ENCODE measurements around the gene UCKL1. TPM values are rescaled to one million over a fixed set of nuclear protein-coding genes. Genes with fewer than 3 reads are reported as not detected.
"Not testable (repeated sequence)": the region's sequence is repeated elsewhere in the genome, so short reads cannot be mapped to it uniquely, and the experiment has no call there.

UCKL1 gene
- total and polyA plus RNA-seq, 3 donors from 2014 or later, result 35.0 to 78.0 (median 72.6) TPM

DNA sequence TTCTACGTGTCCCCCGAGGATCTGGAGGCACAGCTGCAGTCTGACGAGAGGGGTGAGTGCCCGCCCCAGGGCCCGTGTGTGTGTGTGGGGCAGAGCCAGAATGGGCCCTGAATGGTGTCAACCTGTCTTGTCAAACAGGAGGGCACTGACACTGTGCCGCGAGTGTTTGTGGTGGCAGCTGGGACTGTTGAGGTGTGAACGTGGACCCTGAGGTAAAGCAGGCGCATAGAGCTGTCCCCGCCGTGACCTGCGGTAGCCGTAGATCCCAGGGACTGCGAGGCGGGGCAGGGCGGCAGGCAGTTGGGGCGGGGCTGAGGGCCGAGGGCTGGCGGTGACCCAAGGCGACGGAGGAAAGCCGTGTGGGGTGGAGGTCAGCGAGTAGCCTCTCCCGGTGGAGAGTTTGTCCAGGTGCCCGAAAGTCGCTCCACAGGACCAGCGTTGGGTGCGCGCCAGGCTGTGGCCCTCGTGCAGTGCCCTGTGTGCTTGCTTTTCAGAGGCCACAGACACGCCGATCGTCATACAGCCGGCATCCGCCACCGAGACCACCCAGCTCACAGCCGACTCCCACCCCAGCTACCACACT, 25.2 kb downstream of the UCKL1 start:
- Histone ChIP-seq H3K4me3 (no peak overlapping the region), H3K9me3 (no peaks in the 10 kb centered on the region), H3K27me3 (no peaks in the 10 kb centered on the region), H3K27ac (no peak overlapping the region), H3K4me1 (peaks cover 11% of the 10 kb centered on the region), H3K36me3 (ENCODE audit: low read depth, missing control alignments) (no peaks in the 10 kb centered on the region)
- DNase-seq, result no peak
- intact Hi-C loops (cut with DNase I; ENCODE audit: low total_unique reads), result no loop called here
- WGBS, 2 donors, result 91 to 92% methylated on average over 32 to 37 of the region's 37 CpGs
- TF ChIP-seq POLR2A (IDR thresholded peaks at IDR 0.05), result no peak
- TF ChIP-seq, protein P1, sequence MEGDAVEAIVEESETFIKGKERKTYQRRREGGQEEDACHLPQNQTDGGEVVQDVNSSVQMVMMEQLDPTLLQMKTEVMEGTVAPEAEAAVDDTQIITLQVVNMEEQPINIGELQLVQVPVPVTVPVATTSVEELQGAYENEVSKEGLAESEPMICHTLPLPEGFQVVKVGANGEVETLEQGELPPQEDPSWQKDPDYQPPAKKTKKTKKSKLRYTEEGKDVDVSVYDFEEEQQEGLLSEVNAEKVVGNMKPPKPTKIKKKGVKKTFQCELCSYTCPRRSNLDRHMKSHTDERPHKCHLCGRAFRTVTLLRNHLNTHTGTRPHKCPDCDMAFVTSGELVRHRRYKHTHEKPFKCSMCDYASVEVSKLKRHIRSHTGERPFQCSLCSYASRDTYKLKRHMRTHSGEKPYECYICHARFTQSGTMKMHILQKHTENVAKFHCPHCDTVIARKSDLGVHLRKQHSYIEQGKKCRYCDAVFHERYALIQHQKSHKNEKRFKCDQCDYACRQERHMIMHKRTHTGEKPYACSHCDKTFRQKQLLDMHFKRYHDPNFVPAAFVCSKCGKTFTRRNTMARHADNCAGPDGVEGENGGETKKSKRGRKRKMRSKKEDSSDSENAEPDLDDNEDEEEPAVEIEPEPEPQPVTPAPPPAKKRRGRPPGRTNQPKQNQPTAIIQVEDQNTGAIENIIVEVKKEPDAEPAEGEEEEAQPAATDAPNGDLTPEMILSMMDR (IDR thresholded peaks at IDR 0.05), result no peak

GRCh38 chr20:63929473-63929883, 26.7 kb downstream of the UCKL1 start:
- intact Hi-C loops (cut with DNase I; ENCODE audit: low total_unique reads); H3K36me3 ChIP-seq (ENCODE audit: low read depth, missing control alignments); H3K27me3 ChIP-seq; DNase-seq; H3K4me3 ChIP-seq; H3K27ac ChIP-seq; H3K9me3 ChIP-seq: not testable (repeated sequence)
- peaks cover 20% of the 10 kb centered on the region for H3K4me1 ChIP-seq
- WGBS, 2 donors, result 92 to 93% methylated on average over 31 of the region's 31 CpGs

- no peak overlapping the region for H3K27ac ChIP-seq
- no peaks in the 10 kb centered on the region for H3K36me3 ChIP-seq (ENCODE audit: low read depth, missing control alignments)
- no peaks in the 10 kb centered on the region for H3K27me3 ChIP-seq
- 95 to 97% methylated on average over 24 to 26 of the region's 26 CpGs for WGBS, 2 donors
- intact Hi-C loops (cut with DNase I; ENCODE audit: low total_unique reads), result no loop called here
- no peak for DNase-seq
- no peaks in the 10 kb centered on the region for H3K9me3 ChIP-seq
- H3K4me3 ChIP-seq, result no peak overlapping the region
- TF ChIP-seq, protein P1 (IDR thresholded peaks at IDR 0.05), result no peak
- TF ChIP-seq POLR2A (IDR thresholded peaks at IDR 0.05), result no peak
- peaks cover 20% of the 10 kb centered on the region for H3K4me1 ChIP-seq
These were observed 27.1 kb downstream of the UCKL1 start for GRCh38 chr20:63929071-63929470.

GRCh38 chr20:63926298-63926697, 29.9 kb downstream of the UCKL1 start:
- TF ChIP-seq, protein P1 (IDR thresholded peaks at IDR 0.05), result no peak
- no peak for TF ChIP-seq POLR2A (IDR thresholded peaks at IDR 0.05)
- H3K9me3 ChIP-seq, result no peaks in the 10 kb centered on the region
- H3K4me3 ChIP-seq, result no peak overlapping the region
- H3K27me3 ChIP-seq, result no peaks in the 10 kb centered on the region
- intact Hi-C loops (cut with DNase I; ENCODE audit: low total_unique reads), result no loop called here
- no peaks in the 10 kb centered on the region for H3K36me3 ChIP-seq (ENCODE audit: low read depth, missing control alignments)
- WGBS, 2 donors, result 38 to 52% methylated on average over 8 of the region's 8 CpGs
- H3K4me1 ChIP-seq, result peaks cover 20% of the 10 kb centered on the region
- peak; percentile 87 for DNase-seq
- peak overlapping the region; percentile 69 to 82 for H3K27ac ChIP-seq

DNA sequence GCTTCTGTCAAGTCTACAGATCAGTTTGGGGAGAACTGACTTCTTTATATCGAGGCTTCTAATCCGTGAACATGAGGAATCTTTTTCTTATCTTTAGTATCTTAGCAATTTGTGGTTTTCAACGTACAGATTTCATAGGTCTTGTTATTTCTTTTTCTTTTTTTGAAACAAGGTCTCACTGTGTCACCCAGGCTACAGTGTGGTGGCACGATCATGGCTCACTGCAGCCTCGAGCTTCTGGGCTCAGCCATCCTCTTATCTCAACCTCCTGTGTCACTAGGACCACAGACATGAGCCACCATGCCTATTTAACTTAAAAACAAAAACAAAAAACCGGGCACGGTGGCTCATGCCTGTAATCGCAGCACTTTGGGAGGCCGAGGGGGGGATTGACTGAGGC, 32.0 kb downstream of the UCKL1 start:
- no peak for DNase-seq
- Histone ChIP-seq H3K36me3 (ENCODE audit: low read depth, missing control alignments) (no peaks in the 10 kb centered on the region), H3K4me1 (peaks cover 20% of the 10 kb centered on the region), H3K27ac (peak overlapping the region in 1 of 2 donors; percentile 43), H3K27me3 (no peaks in the 10 kb centered on the region), H3K4me3 (no peak overlapping the region), H3K9me3 (no peaks in the 10 kb centered on the region)
- intact Hi-C loops (cut with DNase I; ENCODE audit: low total_unique reads), result no loop called here
- 78 to 84% methylated on average over 9 of the region's 9 CpGs for WGBS, 2 donors
- TF ChIP-seq POLR2A (IDR thresholded peaks at IDR 0.05), result no peak
- TF ChIP-seq, protein P1 (IDR thresholded peaks at IDR 0.05), result no peak
